Body of pancreas (tissue), 4 donors: ENCODE results near the gene XPO6. TPM values are rescaled to one million over a fixed set of nuclear protein-coding genes. Genes with fewer than 3 reads are reported as not detected.

Source experiments
- ATAC-seq: fragments of 150-250 bp; one replicate; pipeline ENCODE4 v1.9.1; 2016
- DNase-seq, 4 donors: peaks; one replicate each; pipeline ENCODE4 v3.0.0-alpha.2; 2019
- H3K27ac ChIP-seq, 4 donors: fragments of 200-600 bp; sonication (generic); 1 replicate in 3 of 4; 2 replicates in 1 of 4; pipeline versions ENCODE4 v1.5.1 to v1.6.1; 2016 to 2019; ENCODE audit warnings: mild to moderate bottlenecking in 1 of 4, mixed read lengths in 1 of 4, moderate library complexity in 1 of 4
- H3K27me3 ChIP-seq, 2 donors: fragments of 200-600 bp; sonication (generic); one replicate each; pipeline ENCODE4 v1.6.0; 2016; ENCODE audit warnings: mild to moderate bottlenecking in 1 of 2
- H3K36me3 ChIP-seq, 2 donors: fragments of 200-600 bp; sonication (generic); replicated peaks in 1 of 2; 2 replicates each; pipeline ENCODE4 v1.5.1; 2016; ENCODE audit warnings: low read depth in 2 of 2; ENCODE audit not compliant: insufficient read depth in 1 of 2
- H3K4me1 ChIP-seq: fragments of 200-600 bp; sonication (generic); one replicate; pipeline ENCODE4 v1.6.0; 2016
- H3K4me3 ChIP-seq, 2 donors: fragments of 200-600 bp; sonication (generic); 1 replicate in 1 of 2; 2 replicates in 1 of 2; pipeline ENCODE4 v1.5.1; 2016 to 2019
- H3K9me3 ChIP-seq, 3 donors: fragments of 200-600 bp; sonication (generic); 1 replicate in 2 of 3; 2 replicates in 1 of 3; pipeline ENCODE4 v1.5.1; 2016
- CTCF ChIP-seq, 7 experiments: fragments of 450-650 bp in 4 of 7; fragments of 200-600 bp in 3 of 7; sonication (generic) in 3 of 7; IDR thresholded peaks; one replicate each; pipeline ENCODE4 v1.5.1; 2016 to 2019; ENCODE audit warnings: antibody characterized with exemption in 7 of 7
- POLR2A ChIP-seq, 3 donors: fragments of 450-650 bp; IDR thresholded peaks; one replicate each; pipeline ENCODE4 v1.6.1; 2016; ENCODE audit warnings: antibody characterized with exemption in 3 of 3, mild to moderate bottlenecking in 2 of 3
- WGBS, 2 donors: methylation state at CpG; one replicate each; pipeline ENCODE4 v1.1.5; 2017; 5-methylcytosine and 5-hydroxymethylcytosine counted together
- intact Hi-C: fragments of 100-400 bp; cut with DNase I; formaldehyde crosslinking; loops from one replicate; pipeline ENCODE4 v1.15.1; 2023
- total RNA-seq, 2 donors: library from RNA; depleted of rRNA; stranded (reverse); fragments of >200 nt; gene quantifications; one replicate each; pipeline ENCODE4 v1.1.0, GENCODE V29; 2016

The XPO6 gene
- total RNA-seq, 2 donors from 2014 or later, result 54.7 to 103 TPM

GRCh38 chr16:28085389-28086171, 126.2 kb downstream of the XPO6 start:
- no peak overlapping the region for H3K4me3 ChIP-seq
- H3K36me3 ChIP-seq, result no peaks in the 10 kb centered on the region
- TF ChIP-seq CTCF (IDR thresholded peaks at IDR 0.05), result no peak
- TF ChIP-seq POLR2A (IDR thresholded peaks at IDR 0.05), result no peak
- no peak for DNase-seq
- no peak for ATAC-seq
- H3K4me1 ChIP-seq, result no peaks in the 10 kb centered on the region
- WGBS, 2 donors, result 61 to 68% methylated on average over 12 of the region's 12 CpGs
- H3K27me3 ChIP-seq, result no peaks in the 10 kb centered on the region
- no peak overlapping the region for H3K27ac ChIP-seq
- H3K9me3 ChIP-seq, result no peaks in the 10 kb centered on the region
- intact Hi-C loops, result no loop called here

GRCh38 chr16:28084209-28084608, 127.6 kb downstream of the XPO6 start:
- intact Hi-C loops, result no loop called here
- TF ChIP-seq POLR2A (IDR thresholded peaks at IDR 0.05), result no peak
- TF ChIP-seq CTCF (IDR thresholded peaks at IDR 0.05), result no peak
- no peak for DNase-seq
- no peaks in the 10 kb centered on the region for H3K36me3 ChIP-seq
- H3K27me3 ChIP-seq, result no peaks in the 10 kb centered on the region
- ATAC-seq, result no peak
- no peak overlapping the region for H3K4me3 ChIP-seq
- H3K9me3 ChIP-seq, result no peaks in the 10 kb centered on the region
- H3K27ac ChIP-seq, result no peak overlapping the region
- H3K4me1 ChIP-seq, result no peaks in the 10 kb centered on the region
- 90 to 91% methylated on average over 6 of the region's 6 CpGs for WGBS, 2 donors

- 73 to 85% methylated on average over 11 to 13 of the region's 13 CpGs for WGBS, 2 donors
- intact Hi-C loops, result no loop called here
- Histone ChIP-seq H3K36me3 (no peaks in the 10 kb centered on the region), H3K9me3 (no peaks in the 10 kb centered on the region), H3K4me1 (no peaks in the 10 kb centered on the region), H3K27ac (no peak overlapping the region), H3K4me3 (no peak overlapping the region), H3K27me3 (no peaks in the 10 kb centered on the region)
- TF ChIP-seq CTCF (IDR thresholded peaks at IDR 0.05), result no peak
- no peak for TF ChIP-seq POLR2A (IDR thresholded peaks at IDR 0.05)
- ATAC-seq (no peak), DNase-seq (no peak)
Measured at GRCh38 chr16:28082624-28083023, 129.1 kb downstream of the XPO6 start.

- TF ChIP-seq POLR2A (IDR thresholded peaks at IDR 0.05) (no peak), CTCF (IDR thresholded peaks at IDR 0.05) (no peak)
- H3K27ac ChIP-seq, result no peak overlapping the region
- DNase-seq (no peak), ATAC-seq (no peak)
- no peaks in the 10 kb centered on the region for H3K4me1 ChIP-seq
- no peak overlapping the region for H3K4me3 ChIP-seq
- H3K27me3 ChIP-seq, result no peaks in the 10 kb centered on the region
- H3K36me3 ChIP-seq, result no peaks in the 10 kb centered on the region
- WGBS, 2 donors, result 79 to 100% methylated on average over 2 to 9 of the region's 9 CpGs
- H3K9me3 ChIP-seq, result no peaks in the 10 kb centered on the region
- intact Hi-C loops, result no loop called here
Measured at GRCh38 chr16:28081391-28081968, 130.3 kb downstream of the XPO6 start.

- Histone ChIP-seq H3K4me3 (no peak overlapping the region), H3K4me1 (no peaks in the 10 kb centered on the region), H3K9me3 (no peaks in the 10 kb centered on the region), H3K27me3 (no peaks in the 10 kb centered on the region), H3K27ac (no peak overlapping the region), H3K36me3 (no peaks in the 10 kb centered on the region)
- no peak for DNase-seq
- 80 to 83% methylated on average over 6 of the region's 6 CpGs for WGBS, 2 donors
- no peak for TF ChIP-seq CTCF (IDR thresholded peaks at IDR 0.05)
- TF ChIP-seq POLR2A (IDR thresholded peaks at IDR 0.05), result no peak
- no peak for ATAC-seq
- intact Hi-C loops, result no loop called here
Measured at GRCh38 chr16:28078261-28078660, 133.5 kb downstream of the XPO6 start.
